Activated T-cell treated with anti-CD3 and anti-CD28 coated beads, Interleukin-2, amount 50 U/mL, for 24 hours (primary cell): Measurements from ENCODE around the gene LILRA2.
"Not testable (repeated sequence)": the region's sequence is repeated elsewhere in the genome, so short reads cannot be mapped to it uniquely, and the experiment has no call there.

Experiments
- DNase-seq: peaks from one replicate; pipeline ENCODE4 v3.0.0-alpha.2; 2020
- H3K27ac Mint-ChIP-seq: 2 replicates; pipeline ENCODE4 v1.8.0; 2020; ENCODE audit warnings: mild to moderate bottlenecking, mixed read lengths
- H3K27me3 Mint-ChIP-seq: 2 replicates; pipeline ENCODE4 v1.8.0; 2020; ENCODE audit warnings: mixed read lengths
- H3K36me3 Mint-ChIP-seq: 2 replicates; pipeline ENCODE4 v1.8.0; 2020; ENCODE audit warnings: low read depth, mixed read lengths
- H3K4me1 Mint-ChIP-seq: 2 replicates; pipeline ENCODE4 v1.8.0; 2020; ENCODE audit warnings: low read depth, mixed read lengths
- H3K4me3 Mint-ChIP-seq: 2 replicates; pipeline ENCODE4 v1.8.0; 2020; ENCODE audit warnings: mild to moderate bottlenecking, moderate library complexity, mixed read lengths
- H3K9me3 Mint-ChIP-seq: 2 replicates; pipeline ENCODE4 v1.8.0; 2020; ENCODE audit warnings: mixed read lengths

Gene LILRA2

DNA sequence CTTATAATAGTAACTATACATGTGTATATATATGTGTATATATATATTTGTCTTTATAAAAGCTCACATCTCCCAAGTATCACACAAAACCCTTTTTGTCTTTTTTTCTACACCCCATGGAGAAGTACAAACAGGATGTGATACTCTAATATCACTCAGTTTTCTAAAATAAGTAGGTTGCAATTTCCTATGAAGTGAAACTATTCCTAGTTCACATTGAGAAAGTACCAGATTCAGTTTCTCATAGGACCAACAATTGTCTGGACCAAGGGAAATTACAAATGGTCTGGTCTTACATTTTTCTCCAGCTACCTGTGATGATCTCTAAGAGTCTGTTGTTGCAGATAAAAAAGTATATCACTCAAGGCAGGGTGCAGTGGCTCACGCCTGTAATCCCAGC is 38.8 kb downstream of the LILRA2 start:
- no peak for DNase-seq
- Mint-ChIP-seq H3K9me3 (peaks cover 7% of the 10 kb centered on the region), H3K4me3 (no peak overlapping the region), H3K36me3 (no peaks in the 10 kb centered on the region), H3K4me1 (no peaks in the 10 kb centered on the region), H3K27me3 (peaks cover 16% of the 10 kb centered on the region), H3K27ac (no peak overlapping the region)

DNA sequence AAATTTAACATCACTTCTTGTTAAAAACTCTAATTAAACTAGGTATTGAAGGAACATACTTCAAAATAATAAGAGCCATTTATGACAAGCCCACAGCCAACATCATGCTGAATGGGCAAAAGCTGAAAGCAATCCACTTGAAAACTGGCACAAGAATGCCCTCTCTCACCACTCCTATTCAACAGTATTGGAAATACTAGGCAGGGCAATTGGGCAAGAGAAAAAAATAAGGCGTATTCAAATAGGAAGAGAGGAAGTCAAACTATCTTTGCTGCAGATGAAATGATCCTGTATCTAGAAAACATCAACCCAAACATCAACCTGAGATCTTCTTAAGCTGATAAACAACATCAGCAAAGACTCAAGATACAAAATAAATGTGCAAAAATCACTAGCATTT is 41.1 kb downstream of the LILRA2 start:
- Mint-ChIP-seq H3K9me3 (peaks cover 7% of the 10 kb centered on the region), H3K4me1 (no peaks in the 10 kb centered on the region), H3K27me3 (peaks cover 6% of the 10 kb centered on the region), H3K4me3 (no peak overlapping the region), H3K36me3 (no peaks in the 10 kb centered on the region), H3K27ac (no peak overlapping the region)
- no peak for DNase-seq

DNA sequence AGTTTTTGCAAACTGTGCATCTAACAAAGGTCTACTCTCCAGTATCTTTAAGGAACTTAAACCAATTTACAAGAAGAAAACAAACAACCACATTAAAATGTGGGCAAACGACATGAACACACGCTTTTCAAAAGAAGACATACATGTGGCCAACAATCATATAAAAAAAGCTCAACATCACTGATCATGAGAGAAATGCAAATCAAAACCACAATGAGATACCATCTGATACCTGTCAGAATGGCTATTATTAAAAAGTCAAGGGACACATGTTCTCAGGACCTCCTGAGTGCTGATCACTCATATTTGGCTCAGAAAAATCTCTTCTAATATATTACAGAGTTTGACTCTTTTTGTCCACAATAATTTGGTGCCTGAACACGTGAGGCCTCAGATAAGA is 42.5 kb downstream of the LILRA2 start:
- Mint-ChIP-seq H3K4me1 (no peaks in the 10 kb centered on the region), H3K9me3 (peaks cover 7% of the 10 kb centered on the region), H3K27me3 (peaks cover 4% of the 10 kb centered on the region), H3K27ac (no peak overlapping the region), H3K4me3 (no peak overlapping the region), H3K36me3 (no peaks in the 10 kb centered on the region)
- no peak for DNase-seq

DNA sequence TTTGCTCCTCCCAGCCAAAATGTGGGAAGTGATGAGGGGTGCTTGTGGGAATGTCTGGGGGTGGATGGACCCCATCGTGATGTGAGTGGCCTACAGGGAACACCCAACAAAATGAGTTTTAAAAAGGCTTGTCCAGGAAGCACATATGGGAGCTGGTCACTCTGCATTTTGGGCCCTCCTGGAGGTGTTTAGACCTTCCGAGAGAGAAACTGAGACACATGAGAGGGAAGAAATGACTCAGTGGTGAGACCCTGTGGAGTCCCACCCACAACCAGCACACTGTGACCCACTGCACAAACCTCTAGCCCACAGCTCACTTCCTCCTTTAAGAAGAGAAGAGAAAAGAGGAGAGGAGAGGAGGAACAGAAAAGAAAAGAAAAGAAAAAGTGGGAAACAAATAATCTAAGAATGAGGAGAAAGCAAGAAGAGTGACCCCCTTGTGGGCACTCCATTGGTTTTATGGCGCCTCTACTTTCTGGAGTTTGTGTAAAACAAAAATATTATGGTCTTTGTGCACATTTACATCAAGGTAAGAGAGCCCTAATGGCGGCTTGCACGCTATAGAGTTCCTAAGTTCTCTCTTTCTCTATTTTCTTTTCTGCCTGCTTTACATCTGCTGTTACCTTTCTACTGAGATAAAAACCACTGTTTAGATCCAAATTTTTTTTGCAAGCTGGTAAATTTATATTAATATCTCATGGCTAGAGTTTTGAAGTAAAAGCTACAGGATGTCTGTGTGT is 43.4 kb downstream of the LILRA2 start:
- no peak for DNase-seq
- H3K4me3 Mint-ChIP-seq, result no peak overlapping the region
- no peaks in the 10 kb centered on the region for H3K4me1 Mint-ChIP-seq
- no peaks in the 10 kb centered on the region for H3K36me3 Mint-ChIP-seq
- peaks cover 4% of the 10 kb centered on the region for H3K27me3 Mint-ChIP-seq
- no peak overlapping the region for H3K27ac Mint-ChIP-seq
- peaks cover 7% of the 10 kb centered on the region for H3K9me3 Mint-ChIP-seq

DNA sequence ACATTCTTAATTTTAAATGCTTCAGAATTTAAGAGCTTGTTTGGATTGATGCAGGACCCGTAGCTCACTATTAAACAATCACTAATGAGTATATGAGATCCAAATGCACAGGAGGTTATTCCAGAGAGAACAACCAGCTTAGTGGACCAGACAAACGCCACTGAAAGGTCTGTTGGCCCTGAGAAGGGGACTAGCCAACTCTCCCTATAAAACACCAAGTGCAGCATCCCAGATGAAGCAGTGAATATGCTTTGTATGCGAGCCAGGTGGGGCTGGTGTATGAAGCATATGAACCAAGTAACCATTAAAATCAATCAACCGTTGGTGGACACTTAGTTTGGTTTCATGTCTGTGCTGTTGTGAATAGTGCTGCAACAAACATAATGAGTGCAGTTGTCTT is 46.9 kb downstream of the LILRA2 start:
- Mint-ChIP-seq H3K4me1 (no peaks in the 10 kb centered on the region), H3K9me3 (no peaks in the 10 kb centered on the region), H3K27ac (no peak overlapping the region), H3K36me3 (no peaks in the 10 kb centered on the region), H3K27me3 (peaks cover 4% of the 10 kb centered on the region), H3K4me3 (no peak overlapping the region)
- no peak for DNase-seq

DNA sequence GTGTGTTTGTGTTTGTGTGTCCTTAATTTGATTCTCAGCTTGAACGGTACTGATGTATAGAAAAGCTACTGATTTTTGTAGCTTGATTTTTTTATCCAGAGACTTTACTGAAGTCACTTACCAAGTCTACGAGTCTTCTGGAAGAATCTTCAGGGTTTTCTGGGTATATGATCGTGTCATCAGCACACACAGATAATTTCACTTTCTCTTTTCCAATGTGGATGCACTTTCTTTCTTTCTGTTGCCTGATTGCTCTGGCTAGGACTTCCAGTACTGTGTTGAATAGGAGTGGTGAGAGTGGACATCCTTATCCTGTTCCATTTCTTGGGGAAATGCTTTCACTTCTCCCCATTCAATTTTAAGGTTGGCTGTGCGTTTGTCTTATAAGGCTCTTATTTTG is 48.8 kb downstream of the LILRA2 start:
- Mint-ChIP-seq H3K27ac (no peak overlapping the region), H3K4me3 (no peak overlapping the region)
- DNase-seq, result no peak

DNA sequence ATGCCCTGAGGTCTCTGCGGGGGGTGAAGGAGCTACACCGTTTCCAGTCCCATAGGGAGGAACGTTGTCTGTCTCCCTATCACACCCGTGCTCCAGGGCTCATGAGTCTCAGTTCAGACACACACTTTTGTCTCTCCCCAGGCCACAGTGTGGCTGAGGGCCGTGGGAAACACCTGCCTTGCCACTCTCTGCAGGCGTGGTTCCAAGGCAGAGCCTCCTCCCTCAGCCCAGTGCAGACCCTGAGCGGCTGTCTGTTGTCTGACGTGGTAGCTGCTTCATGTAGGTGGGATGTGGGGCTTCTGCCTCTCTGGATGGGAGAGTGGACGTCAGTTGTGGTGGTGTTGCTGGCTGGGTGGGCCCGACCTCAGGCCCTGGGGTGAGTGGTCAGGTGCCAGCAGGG is 50.6 kb downstream of the LILRA2 start:
- not testable (repeated sequence) for H3K9me3 Mint-ChIP-seq, H3K36me3 Mint-ChIP-seq, H3K4me3 Mint-ChIP-seq, DNase-seq, H3K4me1 Mint-ChIP-seq, H3K27ac Mint-ChIP-seq
- H3K27me3 Mint-ChIP-seq, result peaks cover 38% of the 10 kb centered on the region

More for the DNA sequence above, 48.8 kb downstream of the LILRA2 start:
- Mint-ChIP-seq H3K4me1 (no peaks in the 10 kb centered on the region), H3K9me3 (no peaks in the 10 kb centered on the region), H3K36me3 (no peaks in the 10 kb centered on the region), H3K27me3 (peaks cover 21% of the 10 kb centered on the region)

DNA sequence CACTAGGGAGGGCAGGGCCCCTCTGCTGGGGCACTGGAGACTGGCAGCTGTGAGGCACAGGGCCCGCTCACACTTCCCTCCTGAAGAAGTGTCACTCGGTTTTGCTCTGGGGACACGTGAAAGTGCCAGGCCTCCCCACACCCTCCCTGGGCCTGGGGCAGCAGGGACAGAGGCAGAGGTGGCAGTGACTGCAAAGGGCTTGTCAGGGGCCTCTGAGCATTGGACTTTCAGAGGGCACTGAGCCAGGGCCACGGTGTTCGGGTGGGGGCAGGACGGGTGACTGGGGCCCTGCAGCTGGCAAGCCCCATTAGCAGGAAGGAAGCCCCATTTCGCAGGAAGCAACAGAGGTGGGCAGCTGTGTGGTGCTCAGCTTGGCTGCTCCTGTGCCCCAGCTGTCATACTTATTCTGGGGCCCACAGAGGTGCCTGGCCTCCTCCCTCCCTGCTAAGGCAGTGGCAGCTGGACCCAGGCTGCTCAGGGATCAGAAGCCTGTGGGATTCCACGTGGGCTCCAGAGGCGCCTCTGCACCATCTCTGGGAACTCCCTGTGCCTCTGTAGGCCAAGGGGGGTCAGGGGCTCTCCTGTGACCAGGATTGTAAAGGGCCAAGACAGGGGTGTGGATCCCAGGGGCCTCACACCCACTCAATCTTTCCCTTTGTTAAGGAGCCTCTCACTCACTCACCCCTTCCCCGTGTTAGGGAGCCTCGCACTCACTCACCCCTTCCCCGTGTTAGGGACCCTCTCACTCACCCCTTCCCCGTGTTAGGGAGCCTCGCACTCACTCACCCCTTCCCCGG is 51.5 kb downstream of the LILRA2 start:
- not testable (repeated sequence) for H3K9me3 Mint-ChIP-seq, H3K27ac Mint-ChIP-seq, DNase-seq, H3K4me3 Mint-ChIP-seq, H3K36me3 Mint-ChIP-seq, H3K4me1 Mint-ChIP-seq
- peaks cover 45% of the 10 kb centered on the region for H3K27me3 Mint-ChIP-seq

DNA sequence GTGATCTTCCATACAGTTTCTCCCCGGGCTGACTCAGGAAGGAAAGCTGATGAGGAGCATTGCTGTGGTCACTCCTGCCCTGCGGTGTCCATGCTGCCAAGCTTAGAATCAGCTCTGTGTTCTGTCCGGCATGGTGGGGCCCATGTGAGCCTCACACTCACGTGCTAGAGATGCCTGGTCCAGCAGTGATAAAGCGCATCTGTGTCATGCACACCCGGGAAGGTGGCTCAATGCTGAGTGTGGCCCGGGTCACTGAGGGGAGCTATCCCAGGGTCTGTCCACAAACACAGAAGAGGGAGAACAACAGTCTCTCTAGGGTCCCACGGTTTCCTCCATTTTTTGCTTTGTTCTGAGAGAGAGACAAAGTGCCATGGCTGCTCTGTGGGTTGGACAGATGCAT is 53.2 kb downstream of the LILRA2 start:
- H3K4me3 Mint-ChIP-seq, result no peak overlapping the region
- no peak for DNase-seq
- no peaks in the 10 kb centered on the region for H3K9me3 Mint-ChIP-seq
- H3K27me3 Mint-ChIP-seq, result peaks cover 61% of the 10 kb centered on the region
- H3K27ac Mint-ChIP-seq, result no peak overlapping the region
- no peaks in the 10 kb centered on the region for H3K36me3 Mint-ChIP-seq
- H3K4me1 Mint-ChIP-seq, result no peaks in the 10 kb centered on the region

DNA sequence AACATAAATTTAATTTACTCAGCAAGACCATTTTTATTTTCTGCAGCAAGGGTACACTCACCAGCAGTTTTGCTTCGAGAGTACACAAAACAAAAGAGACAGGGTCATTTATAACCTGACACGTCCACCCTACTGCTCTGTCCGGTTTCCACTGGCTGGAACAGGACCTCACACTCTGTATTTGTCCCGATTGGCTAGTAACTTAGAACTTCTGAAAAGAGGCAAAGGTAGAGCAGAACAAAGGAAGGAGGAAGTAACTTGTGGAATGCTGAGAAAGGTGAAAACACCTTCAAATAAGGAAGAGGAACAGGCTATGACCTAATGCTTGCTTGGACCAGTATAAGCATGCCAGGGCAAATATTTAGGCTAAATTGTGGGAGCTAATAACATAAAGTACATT is 54.3 kb downstream of the LILRA2 start:
- not testable (repeated sequence) for DNase-seq, H3K4me3 Mint-ChIP-seq, H3K36me3 Mint-ChIP-seq, H3K27ac Mint-ChIP-seq, H3K4me1 Mint-ChIP-seq, H3K9me3 Mint-ChIP-seq
- H3K27me3 Mint-ChIP-seq, result peaks cover 70% of the 10 kb centered on the region

DNA sequence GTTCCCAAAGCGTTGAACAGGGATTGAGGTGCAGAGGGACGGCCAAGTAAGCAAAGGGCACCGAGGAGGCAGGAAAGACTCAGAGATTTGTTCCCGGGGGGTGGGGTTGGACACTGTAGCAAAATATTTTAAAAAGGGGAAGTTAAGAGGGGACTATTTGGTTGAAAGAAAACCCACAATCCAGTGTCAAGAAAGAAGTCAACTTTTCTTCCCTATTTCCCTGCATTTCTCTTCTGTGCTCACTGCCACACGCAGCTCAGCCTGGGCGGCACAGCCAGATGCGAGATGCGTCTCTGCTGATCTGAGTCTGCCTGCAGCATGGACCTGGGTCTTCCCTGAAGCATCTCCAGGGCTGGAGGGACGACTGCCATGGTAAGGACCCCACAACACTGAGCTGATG is 56.7 kb downstream of the LILRA2 start, which contains the start of gene LILRB1:
TSS of gene LILRB1 (plus strand) at position 223 of the 400 bp plus-strand sequence. CDS start 590 bp downstream, outside the sequence.
- H3K27me3 Mint-ChIP-seq, result peaks cover 75% of the 10 kb centered on the region
- not testable (repeated sequence) for H3K4me3 Mint-ChIP-seq, H3K36me3 Mint-ChIP-seq, H3K9me3 Mint-ChIP-seq, H3K27ac Mint-ChIP-seq, DNase-seq, H3K4me1 Mint-ChIP-seq

DNA sequence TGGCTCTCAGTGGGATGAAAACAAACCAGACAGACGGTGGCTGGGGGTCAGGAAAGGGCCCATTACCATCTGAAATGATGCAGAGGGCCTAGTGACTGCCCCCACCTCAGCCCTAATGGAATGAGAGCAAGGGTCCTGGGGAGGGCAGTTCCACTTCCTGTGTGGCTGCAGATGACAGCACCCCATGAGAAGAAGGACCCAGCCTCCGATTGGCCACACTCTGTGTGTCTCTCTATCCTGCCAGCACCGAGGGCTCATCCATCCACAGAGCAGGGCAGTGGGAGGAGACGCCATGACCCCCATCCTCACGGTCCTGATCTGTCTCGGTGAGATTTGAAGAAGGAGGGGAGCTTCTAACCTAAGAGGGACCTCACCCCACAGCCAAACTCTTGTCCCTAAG is 57.2 kb downstream of the LILRA2 start:
- Mint-ChIP-seq H3K9me3 (no peaks in the 10 kb centered on the region), H3K27me3 (peaks cover 74% of the 10 kb centered on the region), H3K27ac (no peak overlapping the region), H3K36me3 (no peaks in the 10 kb centered on the region), H3K4me3 (no peak overlapping the region), H3K4me1 (no peaks in the 10 kb centered on the region)
- DNase-seq, result no peak

DNA sequence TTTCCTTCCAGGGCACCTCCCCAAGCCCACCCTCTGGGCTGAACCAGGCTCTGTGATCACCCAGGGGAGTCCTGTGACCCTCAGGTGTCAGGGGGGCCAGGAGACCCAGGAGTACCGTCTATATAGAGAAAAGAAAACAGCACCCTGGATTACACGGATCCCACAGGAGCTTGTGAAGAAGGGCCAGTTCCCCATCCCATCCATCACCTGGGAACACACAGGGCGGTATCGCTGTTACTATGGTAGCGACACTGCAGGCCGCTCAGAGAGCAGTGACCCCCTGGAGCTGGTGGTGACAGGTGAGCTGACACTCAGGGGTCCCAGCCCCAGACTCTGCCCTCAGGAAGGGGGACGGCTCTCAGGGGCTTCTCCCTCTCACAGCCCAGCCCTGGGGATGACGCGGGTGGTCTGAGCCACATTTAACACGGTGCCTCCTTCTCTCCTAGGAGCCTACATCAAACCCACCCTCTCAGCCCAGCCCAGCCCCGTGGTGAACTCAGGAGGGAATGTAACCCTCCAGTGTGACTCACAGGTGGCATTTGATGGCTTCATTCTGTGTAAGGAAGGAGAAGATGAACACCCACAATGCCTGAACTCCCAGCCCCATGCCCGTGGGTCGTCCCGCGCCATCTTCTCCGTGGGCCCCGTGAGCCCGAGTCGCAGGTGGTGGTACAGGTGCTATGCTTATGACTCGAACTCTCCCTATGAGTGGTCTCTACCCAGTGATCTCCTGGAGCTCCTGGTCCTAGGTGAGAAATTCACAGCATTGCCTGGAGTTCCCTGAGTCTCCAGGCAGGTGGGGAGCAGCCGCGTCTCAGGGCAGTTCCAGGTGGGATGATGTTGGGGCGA is 58.1 kb downstream of the LILRA2 start:
- not testable (repeated sequence) for H3K27ac Mint-ChIP-seq, H3K9me3 Mint-ChIP-seq, H3K36me3 Mint-ChIP-seq, H3K4me3 Mint-ChIP-seq, H3K4me1 Mint-ChIP-seq, DNase-seq
- peaks cover 71% of the 10 kb centered on the region for H3K27me3 Mint-ChIP-seq

DNA sequence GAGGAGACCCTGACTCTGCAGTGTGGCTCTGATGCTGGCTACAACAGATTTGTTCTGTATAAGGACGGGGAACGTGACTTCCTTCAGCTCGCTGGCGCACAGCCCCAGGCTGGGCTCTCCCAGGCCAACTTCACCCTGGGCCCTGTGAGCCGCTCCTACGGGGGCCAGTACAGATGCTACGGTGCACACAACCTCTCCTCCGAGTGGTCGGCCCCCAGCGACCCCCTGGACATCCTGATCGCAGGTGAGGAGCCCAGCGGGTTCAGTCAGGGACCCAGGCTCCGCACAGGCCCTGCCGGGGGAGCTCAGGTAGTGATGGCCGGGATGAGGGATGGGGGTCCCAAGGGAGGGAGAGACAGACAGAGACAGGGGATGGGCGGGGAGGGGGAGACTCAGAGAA is 58.9 kb downstream of the LILRA2 start:
- peaks cover 66% of the 10 kb centered on the region for H3K27me3 Mint-ChIP-seq
- not testable (repeated sequence) for H3K9me3 Mint-ChIP-seq, H3K4me3 Mint-ChIP-seq, H3K27ac Mint-ChIP-seq, DNase-seq, H3K4me1 Mint-ChIP-seq, H3K36me3 Mint-ChIP-seq
